Liver (tissue), 9 donors: ENCODE measurements around the gene SPTBN4. TPM values are rescaled to one million over a fixed set of nuclear protein-coding genes. Genes with fewer than 3 reads are reported as not detected.
A peak's percentile ranks its signal among the peaks of the same experiment; 100 is the strongest.

Experiments used
- DNase-seq: peaks from one replicate; pipeline ENCODE4 v3.0.0-alpha.2; 2017; ENCODE audit warnings: low spot score
- H3K27ac ChIP-seq, 2 donors: one replicate each; pipeline ENCODE4 v1.7.0; 2013; ENCODE audit warnings: inconsistent platforms in 2 of 2, low read length in 2 of 2, control low read depth in 1 of 2, low read depth in 1 of 2, mild to moderate bottlenecking in 1 of 2
- H3K27me3 ChIP-seq, 4 donors: one replicate each; pipeline versions ENCODE4 v1.6.1 to v1.7.0; 2013; ENCODE audit warnings: low read length in 3 of 4, inconsistent platforms in 1 of 4, mild to moderate bottlenecking in 1 of 4, moderate library complexity in 1 of 4; ENCODE audit not compliant: control insufficient read depth in 4 of 4, insufficient read depth in 4 of 4
- H3K36me3 ChIP-seq, 4 donors: one replicate each; pipeline versions ENCODE4 v1.6.1 to v1.7.0; 2013; ENCODE audit warnings: low read length in 3 of 4, mild to moderate bottlenecking in 3 of 4, low read depth in 1 of 4, moderate library complexity in 1 of 4; ENCODE audit not compliant: control insufficient read depth in 4 of 4, insufficient read depth in 3 of 4
- H3K4me1 ChIP-seq, 4 donors: one replicate each; pipeline versions ENCODE4 v1.6.1 to v1.7.0; 2013; ENCODE audit warnings: low read length in 3 of 4, mild to moderate bottlenecking in 3 of 4, moderate library complexity in 1 of 4; ENCODE audit not compliant: control insufficient read depth in 4 of 4, insufficient read depth in 4 of 4
- H3K4me3 ChIP-seq, 3 donors: one replicate each; pipeline versions ENCODE4 v1.6.1 to v1.7.0; 2013; ENCODE audit warnings: low read length in 3 of 3, control low read depth in 1 of 3, low read depth in 1 of 3, mild to moderate bottlenecking in 1 of 3
- H3K9ac ChIP-seq, 2 donors: one replicate each; pipeline ENCODE4 v1.7.0; 2013; ENCODE audit warnings: low read length in 2 of 2, mild to moderate bottlenecking in 2 of 2, moderate library complexity in 2 of 2, control low read depth in 1 of 2, low read depth in 1 of 2
- H3K9me3 ChIP-seq, 4 donors: one replicate each; pipeline versions ENCODE4 v1.6.1 to v1.7.0; 2013; ENCODE audit warnings: low read length in 3 of 4; ENCODE audit not compliant: control insufficient read depth in 4 of 4
- EGR1 ChIP-seq, 2 donors: IDR thresholded peaks; 2 replicates each; pipeline ENCODE4 v1.6.1; 2016 to 2018; ENCODE audit warnings: antibody characterized with exemption in 2 of 2, low read depth in 2 of 2
- FOXA1 ChIP-seq: IDR thresholded peaks from 2 replicates; pipeline ENCODE4 v1.6.1; 2016; ENCODE audit warnings: antibody characterized with exemption
- GABPA ChIP-seq, 2 donors: IDR thresholded peaks in 1 of 2; conservative IDR thresholded peaks in 1 of 2; 2 replicates each; pipeline ENCODE4 v1.6.1; 2016; ENCODE audit warnings: antibody characterized with exemption in 2 of 2, mild to moderate bottlenecking in 1 of 2, moderate library complexity in 1 of 2
- HNF4A ChIP-seq, 2 donors: conservative IDR thresholded peaks; 2 replicates each; pipeline ENCODE4 v1.6.1; 2016; ENCODE audit warnings: antibody characterized with exemption in 2 of 2, mild to moderate bottlenecking in 2 of 2
- HNF4G ChIP-seq: IDR thresholded peaks from 2 replicates; pipeline ENCODE4 v1.6.1; 2016; ENCODE audit warnings: antibody characterized with exemption
- JUND ChIP-seq, 2 donors: IDR thresholded peaks; 2 replicates each; pipeline ENCODE4 v1.6.1; 2016; ENCODE audit warnings: antibody characterized with exemption in 2 of 2
- NR2F2 ChIP-seq: IDR thresholded peaks from 2 replicates; pipeline ENCODE4 v1.6.1; 2016; ENCODE audit warnings: antibody characterized with exemption
- RAD21 ChIP-seq, 2 donors: IDR thresholded peaks; 2 replicates each; pipeline ENCODE4 v1.6.1; 2016; ENCODE audit warnings: antibody characterized with exemption in 2 of 2, mild to moderate bottlenecking in 2 of 2
- RXRA ChIP-seq, 2 donors: IDR thresholded peaks; 2 replicates each; pipeline ENCODE4 v1.6.1; 2017 to 2018; ENCODE audit warnings: antibody characterized with exemption in 2 of 2, mild to moderate bottlenecking in 1 of 2
- SP1 ChIP-seq: IDR thresholded peaks from 2 replicates; pipeline ENCODE4 v1.6.1; 2018; ENCODE audit warnings: antibody characterized with exemption, mild to moderate bottlenecking
- TAF1 ChIP-seq: conservative IDR thresholded peaks from 2 replicates; pipeline ENCODE4 v1.6.1; 2016; ENCODE audit warnings: antibody characterized with exemption, mild to moderate bottlenecking
- YY1 ChIP-seq: IDR thresholded peaks from 2 replicates; pipeline ENCODE4 v1.6.1; 2016; ENCODE audit warnings: antibody characterized with exemption, mild to moderate bottlenecking
- WGBS: extraction: QIAGEN DNeasy Blood & Tissue Kit; methylation state at CpG from one replicate; pipeline ENCODE4 v1.1.7; 2013; 5-methylcytosine and 5-hydroxymethylcytosine counted together
- polyA plus RNA-seq, 2 donors: library from polyadenylated mRNA; stranded (reverse) in 1 of 2; unstranded in 1 of 2; fragments of 200-250 nt in 1 of 2; fragments of >200 nt in 1 of 2; fragmentation: Nextera tagmentation in 1 of 2; extraction: Ambion mirVana in 1 of 2; gene quantifications; one replicate each; pipeline versions ENCODE4 v1.2.1 to v1.2.3, GENCODE V29; 2013 to 2015
- total RNA-seq, 2 donors: library from RNA; depleted of rRNA; stranded (reverse); fragments of >200 nt; gene quantifications; one replicate each; pipeline ENCODE4 v1.2.3, GENCODE V29; 2014
- TF ChIP-seq, protein P1 (sequence below): IDR thresholded peaks from 2 replicates; pipeline ENCODE4 v1.6.1; 2016; ENCODE audit warnings: antibody characterized with exemption
- TF ChIP-seq, protein P2 (sequence below): IDR thresholded peaks from 2 replicates; pipeline ENCODE4 v1.6.1; 2016; ENCODE audit warnings: antibody characterized with exemption, mild to moderate bottlenecking
- TF ChIP-seq, protein P3 (sequence below): IDR thresholded peaks from 2 replicates; pipeline ENCODE4 v1.6.1; 2016; ENCODE audit warnings: antibody characterized with exemption
- TF ChIP-seq, protein P4 (sequence below): fragments of 150-350 bp; IDR thresholded peaks from 2 replicates; pipeline ENCODE4 v1.5.1; 2017; ENCODE audit warnings: improper control_type of control experiment, low read depth, low read length; ENCODE audit not compliant: missing input control
- TF ChIP-seq, protein P5 (sequence below): IDR thresholded peaks from 2 replicates; pipeline ENCODE4 v1.6.1; 2016; ENCODE audit warnings: antibody characterized with exemption
- donor health status: healthy.
- donor health status: healthy.
- donor health status: healthy.
- donor health status: healthy.
- donor health status: healthy.

The SPTBN4 gene
- total and polyA plus RNA-seq, 4 donors = 0.13 to 1.1 (median 0.62) TPM

DNA sequence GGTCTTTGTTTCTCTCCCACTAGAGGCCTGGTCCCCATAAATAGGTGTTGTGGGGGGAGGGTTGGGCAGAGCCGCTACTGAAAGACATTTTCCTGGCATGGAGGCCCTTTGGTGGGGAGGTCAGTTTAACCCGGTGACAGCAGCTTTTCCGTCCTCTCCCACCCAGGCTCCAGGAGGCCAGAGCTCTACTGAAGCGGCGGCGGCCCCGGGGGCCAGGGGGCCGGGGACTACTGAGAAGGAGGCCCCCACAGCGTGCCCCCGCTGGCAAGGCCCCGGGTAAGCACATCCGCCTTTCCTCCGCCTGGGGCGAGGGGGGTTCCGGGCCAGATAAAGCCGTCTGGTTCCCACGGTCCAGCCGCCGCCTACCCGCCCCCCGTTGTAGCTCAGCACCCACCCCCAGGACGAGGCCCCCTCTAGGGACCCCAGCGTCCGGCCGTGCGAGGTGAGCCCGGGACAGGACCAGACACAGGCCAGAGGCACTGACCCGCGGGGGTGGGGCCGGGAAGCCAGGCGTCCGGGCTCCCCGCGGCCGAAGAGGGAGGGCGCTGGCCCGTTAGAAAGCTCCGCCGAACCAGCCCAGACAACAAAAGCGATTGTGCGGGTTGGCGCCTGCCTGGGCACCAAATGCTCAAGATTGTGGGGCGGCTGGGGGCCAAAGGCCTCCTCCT is 133.2 kb downstream of the SPTBN4 start:
- 6% methylated on average over 43 of the region's 43 CpGs for WGBS
- H3K4me1 ChIP-seq = peaks cover 7 to 50% (median 23%) of the 10 kb centered on the region in 4 donors
- H3K36me3 ChIP-seq = no peaks in the 10 kb centered on the region
- H3K27ac ChIP-seq = peak overlapping the region; percentile 28 to 46
- peak; percentile 8 for TF ChIP-seq NR2F2
- no peak for TF ChIP-seq RAD21 (IDR thresholded peaks at IDR 0.05)
- TF ChIP-seq, protein P1, sequence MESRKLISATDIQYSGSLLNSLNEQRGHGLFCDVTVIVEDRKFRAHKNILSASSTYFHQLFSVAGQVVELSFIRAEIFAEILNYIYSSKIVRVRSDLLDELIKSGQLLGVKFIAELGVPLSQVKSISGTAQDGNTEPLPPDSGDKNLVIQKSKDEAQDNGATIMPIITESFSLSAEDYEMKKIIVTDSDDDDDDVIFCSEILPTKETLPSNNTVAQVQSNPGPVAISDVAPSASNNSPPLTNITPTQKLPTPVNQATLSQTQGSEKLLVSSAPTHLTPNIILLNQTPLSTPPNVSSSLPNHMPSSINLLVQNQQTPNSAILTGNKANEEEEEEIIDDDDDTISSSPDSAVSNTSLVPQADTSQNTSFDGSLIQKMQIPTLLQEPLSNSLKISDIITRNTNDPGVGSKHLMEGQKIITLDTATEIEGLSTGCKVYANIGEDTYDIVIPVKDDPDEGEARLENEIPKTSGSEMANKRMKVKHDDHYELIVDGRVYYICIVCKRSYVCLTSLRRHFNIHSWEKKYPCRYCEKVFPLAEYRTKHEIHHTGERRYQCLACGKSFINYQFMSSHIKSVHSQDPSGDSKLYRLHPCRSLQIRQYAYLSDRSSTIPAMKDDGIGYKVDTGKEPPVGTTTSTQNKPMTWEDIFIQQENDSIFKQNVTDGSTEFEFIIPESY = no peak
- no peak for TF ChIP-seq RXRA (IDR thresholded peaks at IDR 0.05)
- TF ChIP-seq FOXA1 = no peak
- no peak for TF ChIP-seq EGR1 (IDR thresholded peaks at IDR 0.05; ENCODE audit: low read depth in 2 of 2)
- no peak overlapping the region for H3K4me3 ChIP-seq
- DNase-seq = no peak
- H3K9me3 ChIP-seq = no peaks in the 10 kb centered on the region
- no peak overlapping the region for H3K9ac ChIP-seq
- H3K27me3 ChIP-seq = peaks cover 0 to 12% (median 4%) of the 10 kb centered on the region in 4 donors

DNA sequence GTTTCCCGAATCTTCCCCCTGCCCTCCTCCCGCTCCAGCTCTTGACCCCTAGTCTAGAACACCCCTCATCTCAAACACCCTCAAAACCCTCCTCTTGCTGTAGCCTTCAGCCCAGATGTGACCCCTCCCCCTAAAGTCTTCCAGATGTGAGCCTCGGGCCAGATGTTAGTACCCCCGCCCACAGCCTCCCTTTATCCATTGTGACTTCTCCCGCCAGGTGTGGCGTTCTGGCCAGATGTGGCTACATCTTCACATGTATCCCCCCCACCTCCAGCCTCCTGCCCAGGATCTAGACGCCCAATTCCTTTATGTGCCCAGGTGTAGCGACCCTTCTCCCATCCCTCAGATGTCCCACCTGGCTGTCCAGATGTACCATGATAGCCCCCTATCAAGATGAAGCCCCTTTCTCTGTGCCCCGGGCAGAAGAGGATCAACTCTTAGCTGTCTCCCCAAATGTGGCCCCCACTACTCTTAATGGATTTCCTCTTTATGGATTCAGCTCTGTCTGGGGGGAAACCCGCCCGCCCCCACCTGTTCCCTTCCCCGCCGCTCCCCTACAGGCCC is 133.9 kb downstream of the SPTBN4 start:
- Histone ChIP-seq H3K9ac (no peak overlapping the region), H3K27ac (peak overlapping the region; percentile 28 to 46), H3K4me3 (peak overlapping the region in 1 of 3 donors; percentile 43), H3K27me3 (peaks cover 0 to 12% (median 4%) of the 10 kb centered on the region in 4 donors), H3K4me1 (peaks cover 11 to 57% (median 29%) of the 10 kb centered on the region in 4 donors), H3K36me3 (no peaks in the 10 kb centered on the region), H3K9me3 (no peaks in the 10 kb centered on the region)
- WGBS = 8% methylated on average over 13 of the region's 13 CpGs
- TF ChIP-seq GABPA (IDR thresholded peaks at IDR 0.05 in 1 of 2, conservative IDR thresholded peaks at IDR 0.05 in 1 of 2) (no peak), NR2F2 (no peak), HNF4G (no peak), SP1 (no peak), YY1 (no peak), JUND (IDR thresholded peaks at IDR 0.05) (no peak)
- no peak for DNase-seq

DNA sequence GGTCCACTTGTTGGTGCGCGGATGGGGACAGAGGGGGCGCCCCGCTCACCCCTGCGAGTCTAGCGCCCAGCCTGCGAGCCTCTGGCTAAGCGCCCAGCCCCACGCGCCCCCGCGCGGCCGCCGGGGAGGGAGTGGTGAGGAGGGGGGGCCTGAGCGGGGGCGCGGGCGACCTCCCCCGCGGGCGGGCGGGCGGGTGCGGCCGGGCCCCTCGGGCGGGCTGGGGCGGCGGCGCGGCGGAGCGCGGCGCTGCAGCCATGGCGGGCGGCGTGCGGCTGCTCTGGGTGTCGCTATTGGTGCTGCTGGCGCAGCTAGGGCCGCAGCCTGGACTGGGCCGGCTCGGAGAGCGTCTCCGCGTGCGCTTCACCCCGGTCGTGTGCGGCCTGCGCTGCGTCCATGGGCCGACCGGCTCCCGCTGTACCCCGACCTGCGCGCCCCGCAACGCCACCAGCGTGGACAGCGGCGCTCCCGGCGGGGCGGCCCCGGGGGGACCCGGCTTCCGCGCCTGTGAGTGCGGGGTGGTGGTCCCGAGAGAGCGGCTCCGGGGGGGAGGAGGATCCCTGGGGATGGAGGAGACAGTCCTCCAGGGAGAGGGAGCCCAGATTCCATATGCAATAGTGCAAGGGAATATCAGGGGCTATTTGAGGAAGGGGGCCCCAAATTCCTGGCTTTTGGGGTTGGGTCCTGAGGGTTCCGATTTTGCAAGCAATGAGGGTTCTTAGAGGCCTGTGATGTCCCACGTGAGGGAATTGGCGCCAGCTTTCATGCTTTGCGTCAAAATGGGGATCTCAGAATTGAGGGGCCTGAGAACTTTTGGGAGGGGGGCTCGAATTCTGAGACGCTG is 134.6 kb downstream of the SPTBN4 start, which contains the start of gene LTBP4:
Gene LTBP4 (plus strand): TSS at position 236 of the 841 bp plus-strand sequence. CDS start 19 bp downstream, at position 255.
- H3K9ac ChIP-seq = peak within 1 kb of the TSS in 1 of 2 donors; percentile 18
- no peaks in the 10 kb centered on the region for H3K36me3 ChIP-seq
- no peak for TF ChIP-seq HNF4G
- TF ChIP-seq YY1 = no peak
- TF ChIP-seq, protein P2, sequence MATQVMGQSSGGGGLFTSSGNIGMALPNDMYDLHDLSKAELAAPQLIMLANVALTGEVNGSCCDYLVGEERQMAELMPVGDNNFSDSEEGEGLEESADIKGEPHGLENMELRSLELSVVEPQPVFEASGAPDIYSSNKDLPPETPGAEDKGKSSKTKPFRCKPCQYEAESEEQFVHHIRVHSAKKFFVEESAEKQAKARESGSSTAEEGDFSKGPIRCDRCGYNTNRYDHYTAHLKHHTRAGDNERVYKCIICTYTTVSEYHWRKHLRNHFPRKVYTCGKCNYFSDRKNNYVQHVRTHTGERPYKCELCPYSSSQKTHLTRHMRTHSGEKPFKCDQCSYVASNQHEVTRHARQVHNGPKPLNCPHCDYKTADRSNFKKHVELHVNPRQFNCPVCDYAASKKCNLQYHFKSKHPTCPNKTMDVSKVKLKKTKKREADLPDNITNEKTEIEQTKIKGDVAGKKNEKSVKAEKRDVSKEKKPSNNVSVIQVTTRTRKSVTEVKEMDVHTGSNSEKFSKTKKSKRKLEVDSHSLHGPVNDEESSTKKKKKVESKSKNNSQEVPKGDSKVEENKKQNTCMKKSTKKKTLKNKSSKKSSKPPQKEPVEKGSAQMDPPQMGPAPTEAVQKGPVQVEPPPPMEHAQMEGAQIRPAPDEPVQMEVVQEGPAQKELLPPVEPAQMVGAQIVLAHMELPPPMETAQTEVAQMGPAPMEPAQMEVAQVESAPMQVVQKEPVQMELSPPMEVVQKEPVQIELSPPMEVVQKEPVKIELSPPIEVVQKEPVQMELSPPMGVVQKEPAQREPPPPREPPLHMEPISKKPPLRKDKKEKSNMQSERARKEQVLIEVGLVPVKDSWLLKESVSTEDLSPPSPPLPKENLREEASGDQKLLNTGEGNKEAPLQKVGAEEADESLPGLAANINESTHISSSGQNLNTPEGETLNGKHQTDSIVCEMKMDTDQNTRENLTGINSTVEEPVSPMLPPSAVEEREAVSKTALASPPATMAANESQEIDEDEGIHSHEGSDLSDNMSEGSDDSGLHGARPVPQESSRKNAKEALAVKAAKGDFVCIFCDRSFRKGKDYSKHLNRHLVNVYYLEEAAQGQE = no peak
- TF ChIP-seq, protein P3, sequence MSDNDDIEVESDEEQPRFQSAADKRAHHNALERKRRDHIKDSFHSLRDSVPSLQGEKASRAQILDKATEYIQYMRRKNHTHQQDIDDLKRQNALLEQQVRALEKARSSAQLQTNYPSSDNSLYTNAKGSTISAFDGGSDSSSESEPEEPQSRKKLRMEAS = no peak
- TF ChIP-seq JUND (IDR thresholded peaks at IDR 0.05) = no peak
- no peak for TF ChIP-seq HNF4A (conservative IDR thresholded peaks at IDR 0.05)
- TF ChIP-seq, protein P4, sequence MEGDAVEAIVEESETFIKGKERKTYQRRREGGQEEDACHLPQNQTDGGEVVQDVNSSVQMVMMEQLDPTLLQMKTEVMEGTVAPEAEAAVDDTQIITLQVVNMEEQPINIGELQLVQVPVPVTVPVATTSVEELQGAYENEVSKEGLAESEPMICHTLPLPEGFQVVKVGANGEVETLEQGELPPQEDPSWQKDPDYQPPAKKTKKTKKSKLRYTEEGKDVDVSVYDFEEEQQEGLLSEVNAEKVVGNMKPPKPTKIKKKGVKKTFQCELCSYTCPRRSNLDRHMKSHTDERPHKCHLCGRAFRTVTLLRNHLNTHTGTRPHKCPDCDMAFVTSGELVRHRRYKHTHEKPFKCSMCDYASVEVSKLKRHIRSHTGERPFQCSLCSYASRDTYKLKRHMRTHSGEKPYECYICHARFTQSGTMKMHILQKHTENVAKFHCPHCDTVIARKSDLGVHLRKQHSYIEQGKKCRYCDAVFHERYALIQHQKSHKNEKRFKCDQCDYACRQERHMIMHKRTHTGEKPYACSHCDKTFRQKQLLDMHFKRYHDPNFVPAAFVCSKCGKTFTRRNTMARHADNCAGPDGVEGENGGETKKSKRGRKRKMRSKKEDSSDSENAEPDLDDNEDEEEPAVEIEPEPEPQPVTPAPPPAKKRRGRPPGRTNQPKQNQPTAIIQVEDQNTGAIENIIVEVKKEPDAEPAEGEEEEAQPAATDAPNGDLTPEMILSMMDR = no peak
- no peak for TF ChIP-seq RXRA (IDR thresholded peaks at IDR 0.05)
- no peak for TF ChIP-seq TAF1
- TF ChIP-seq, protein P5, sequence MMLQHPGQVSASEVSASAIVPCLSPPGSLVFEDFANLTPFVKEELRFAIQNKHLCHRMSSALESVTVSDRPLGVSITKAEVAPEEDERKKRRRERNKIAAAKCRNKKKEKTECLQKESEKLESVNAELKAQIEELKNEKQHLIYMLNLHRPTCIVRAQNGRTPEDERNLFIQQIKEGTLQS = no peak
- TF ChIP-seq RAD21 (IDR thresholded peaks at IDR 0.05) = no peak
- TF ChIP-seq EGR1 (IDR thresholded peaks at IDR 0.05; ENCODE audit: low read depth in 2 of 2) = no peak
- TF ChIP-seq GABPA (IDR thresholded peaks at IDR 0.05 in 1 of 2, conservative IDR thresholded peaks at IDR 0.05 in 1 of 2) = no peak

More for the DNA sequence above, 134.6 kb downstream of the SPTBN4 start, which contains the start of gene LTBP4:
- Histone ChIP-seq H3K4me1 (peaks cover 14 to 64% (median 31%) of the 10 kb centered on the region in 4 donors), H3K4me3 (peak within 1 kb of the TSS in 2 of 3 donors; percentile 10 to 43), H3K9me3 (no peaks in the 10 kb centered on the region), H3K27me3 (peaks cover 0 to 12% (median 4%) of the 10 kb centered on the region in 4 donors), H3K27ac (peak within 1 kb of the TSS; percentile 35 to 57)
- DNase-seq = peak; percentile 41
- 2% methylated on average over 82 of the region's 82 CpGs for WGBS
